Activated gamma-delta T cell (primary cell): ENCODE measurements around the gene UBE2J2.

ENCODE experiments used
- DNase-seq: peaks from one replicate; lab custom pipeline; 2025; lab: John Stamatoyannopoulos, UW

UBE2J2 gene

GRCh38 chr1:1211541-1212441 is 61.9 kb downstream of the UBE2J2 start:
- DNase-seq, result no peak

GRCh38 chr1:1210726-1211540 is 62.7 kb downstream of the UBE2J2 start:
- DNase-seq, result no peak

GRCh38 chr1:1208713-1209433 is 64.8 kb downstream of the UBE2J2 start:
- no peak for DNase-seq

GRCh38 chr1:1207571-1207892 is 66.1 kb downstream of the UBE2J2 start:
- DNase-seq, result no peak

GRCh38 chr1:1206966-1207531 is 66.6 kb downstream of the UBE2J2 start:
- no peak for DNase-seq

GRCh38 chr1:1206376-1206965 is 67.2 kb downstream of the UBE2J2 start, which contains the start of gene TNFRSF18:
TSS of gene TNFRSF18 (minus strand) at chr1:1206592. CDS start at chr1:1206571, 21 bp downstream.
- no peak for DNase-seq

- no peak for DNase-seq
Measured at GRCh38 chr1:1205769-1206375, 67.8 kb downstream of the UBE2J2 start.

GRCh38 chr1:1204998-1205768 is 68.5 kb downstream of the UBE2J2 start:
- no peak for DNase-seq

- DNase-seq, result no peak
Measured at GRCh38 chr1:1204425-1204920, 69.2 kb downstream of the UBE2J2 start.
